ENCODE measurements around the gene ARSJ.
"Not testable (repeated sequence)": the region's sequence is repeated elsewhere in the genome, so short reads cannot be mapped to it uniquely, and the experiment has no call there.

ARSJ gene

GRCh38 chr4:114012749-114013148 lies 33.3 kb upstream of the ARSJ start:
- Histone ChIP-seq H3K36me3 (ENCODE audit: control insufficient read depth, insufficient read depth, low read length) (no peaks in the 10 kb centered on the region), H3K4me3 (ENCODE audit: low read depth, low read length) (no peak overlapping the region), H3K9ac (ENCODE audit: low read depth, low read length) (no peak overlapping the region), H3K4me1 (ENCODE audit: control insufficient read depth, insufficient read depth, low read length) (no peaks in the 10 kb centered on the region), H3K9me3 (ENCODE audit: control insufficient read depth, insufficient read depth, low read length) (no peaks in the 10 kb centered on the region), H3K27me3 (ENCODE audit: control insufficient read depth, insufficient read depth, low read length) (no peaks in the 10 kb centered on the region)

GRCh38 chr4:114005569-114006442 lies 26.4 kb upstream of the ARSJ start:
- no peak overlapping the region for H3K4me3 ChIP-seq (ENCODE audit: low read depth, low read length)
- no peaks in the 10 kb centered on the region for H3K9me3 ChIP-seq (ENCODE audit: control insufficient read depth, insufficient read depth, low read length)
- H3K36me3 ChIP-seq (ENCODE audit: control insufficient read depth, insufficient read depth, low read length) = no peaks in the 10 kb centered on the region
- H3K27me3 ChIP-seq (ENCODE audit: control insufficient read depth, insufficient read depth, low read length) = no peaks in the 10 kb centered on the region
- H3K9ac ChIP-seq (ENCODE audit: low read depth, low read length) = no peak overlapping the region
- peaks cover 13% of the 10 kb centered on the region for H3K4me1 ChIP-seq (ENCODE audit: control insufficient read depth, insufficient read depth, low read length)

- H3K4me3 ChIP-seq (ENCODE audit: low read depth, low read length); H3K9ac ChIP-seq (ENCODE audit: low read depth, low read length); H3K9me3 ChIP-seq (ENCODE audit: control insufficient read depth, insufficient read depth, low read length); H3K27me3 ChIP-seq (ENCODE audit: control insufficient read depth, insufficient read depth, low read length); H3K36me3 ChIP-seq (ENCODE audit: control insufficient read depth, insufficient read depth, low read length): not testable (repeated sequence)
- peaks cover 13% of the 10 kb centered on the region for H3K4me1 ChIP-seq (ENCODE audit: control insufficient read depth, insufficient read depth, low read length)
Measured at GRCh38 chr4:114004483-114005226, 25.2 kb upstream of the ARSJ start.

- Histone ChIP-seq H3K27me3 (ENCODE audit: control insufficient read depth, insufficient read depth, low read length) (no peaks in the 10 kb centered on the region), H3K4me3 (ENCODE audit: low read depth, low read length) (no peak overlapping the region), H3K4me1 (ENCODE audit: control insufficient read depth, insufficient read depth, low read length) (peaks cover 10% of the 10 kb centered on the region), H3K9ac (ENCODE audit: low read depth, low read length) (no peak overlapping the region), H3K36me3 (ENCODE audit: control insufficient read depth, insufficient read depth, low read length) (no peaks in the 10 kb centered on the region), H3K9me3 (ENCODE audit: control insufficient read depth, insufficient read depth, low read length) (no peaks in the 10 kb centered on the region)
Measured at GRCh38 chr4:113998531-113998930, 19.1 kb upstream of the ARSJ start.

- no peak overlapping the region for H3K4me3 ChIP-seq (ENCODE audit: low read depth, low read length)
- no peaks in the 10 kb centered on the region for H3K27me3 ChIP-seq (ENCODE audit: control insufficient read depth, insufficient read depth, low read length)
- H3K4me1 ChIP-seq (ENCODE audit: control insufficient read depth, insufficient read depth, low read length) = peaks cover 10% of the 10 kb centered on the region
- H3K9ac ChIP-seq (ENCODE audit: low read depth, low read length) = no peak overlapping the region
- H3K36me3 ChIP-seq (ENCODE audit: control insufficient read depth, insufficient read depth, low read length) = no peaks in the 10 kb centered on the region
- H3K9me3 ChIP-seq (ENCODE audit: control insufficient read depth, insufficient read depth, low read length) = no peaks in the 10 kb centered on the region
Measured at GRCh38 chr4:113998079-113998478, 18.6 kb upstream of the ARSJ start.

- no peaks in the 10 kb centered on the region for H3K27me3 ChIP-seq (ENCODE audit: control insufficient read depth, insufficient read depth, low read length)
- H3K36me3 ChIP-seq (ENCODE audit: control insufficient read depth, insufficient read depth, low read length) = no peaks in the 10 kb centered on the region
- H3K4me3 ChIP-seq (ENCODE audit: low read depth, low read length) = no peak overlapping the region
- H3K9me3 ChIP-seq (ENCODE audit: control insufficient read depth, insufficient read depth, low read length) = no peaks in the 10 kb centered on the region
- H3K4me1 ChIP-seq (ENCODE audit: control insufficient read depth, insufficient read depth, low read length) = peaks cover 10% of the 10 kb centered on the region
- H3K9ac ChIP-seq (ENCODE audit: low read depth, low read length) = no peak overlapping the region
Measured at GRCh38 chr4:113997206-113997605, 17.8 kb upstream of the ARSJ start.

- Histone ChIP-seq H3K4me3 (ENCODE audit: low read depth, low read length) (no peak overlapping the region), H3K4me1 (ENCODE audit: control insufficient read depth, insufficient read depth, low read length) (peaks cover 10% of the 10 kb centered on the region), H3K36me3 (ENCODE audit: control insufficient read depth, insufficient read depth, low read length) (no peaks in the 10 kb centered on the region), H3K9ac (ENCODE audit: low read depth, low read length) (no peak overlapping the region), H3K27me3 (ENCODE audit: control insufficient read depth, insufficient read depth, low read length) (no peaks in the 10 kb centered on the region), H3K9me3 (ENCODE audit: control insufficient read depth, insufficient read depth, low read length) (no peaks in the 10 kb centered on the region)
Measured at GRCh38 chr4:113996599-113997177, 17.2 kb upstream of the ARSJ start.

- no peaks in the 10 kb centered on the region for H3K27me3 ChIP-seq (ENCODE audit: control insufficient read depth, insufficient read depth, low read length)
- H3K9ac ChIP-seq (ENCODE audit: low read depth, low read length) = no peak overlapping the region
- H3K36me3 ChIP-seq (ENCODE audit: control insufficient read depth, insufficient read depth, low read length) = no peaks in the 10 kb centered on the region
- H3K4me1 ChIP-seq (ENCODE audit: control insufficient read depth, insufficient read depth, low read length) = peaks cover 10% of the 10 kb centered on the region
- H3K9me3 ChIP-seq (ENCODE audit: control insufficient read depth, insufficient read depth, low read length) = no peaks in the 10 kb centered on the region
- no peak overlapping the region for H3K4me3 ChIP-seq (ENCODE audit: low read depth, low read length)
Measured at GRCh38 chr4:113993887-113994286, 14.4 kb upstream of the ARSJ start.

- Histone ChIP-seq H3K4me1 (ENCODE audit: control insufficient read depth, insufficient read depth, low read length) (no peaks in the 10 kb centered on the region), H3K9me3 (ENCODE audit: control insufficient read depth, insufficient read depth, low read length) (no peaks in the 10 kb centered on the region), H3K4me3 (ENCODE audit: low read depth, low read length) (no peak overlapping the region), H3K9ac (ENCODE audit: low read depth, low read length) (no peak overlapping the region), H3K27me3 (ENCODE audit: control insufficient read depth, insufficient read depth, low read length) (no peaks in the 10 kb centered on the region), H3K36me3 (ENCODE audit: control insufficient read depth, insufficient read depth, low read length) (no peaks in the 10 kb centered on the region)
Measured at GRCh38 chr4:113990886-113991285, 11.4 kb upstream of the ARSJ start.

GRCh38 chr4:113987382-113987941 lies 8.0 kb upstream of the ARSJ start:
- no peaks in the 10 kb centered on the region for H3K36me3 ChIP-seq (ENCODE audit: control insufficient read depth, insufficient read depth, low read length)
- no peaks in the 10 kb centered on the region for H3K27me3 ChIP-seq (ENCODE audit: control insufficient read depth, insufficient read depth, low read length)
- no peaks in the 10 kb centered on the region for H3K9me3 ChIP-seq (ENCODE audit: control insufficient read depth, insufficient read depth, low read length)
- H3K4me3 ChIP-seq (ENCODE audit: low read depth, low read length) = no peak overlapping the region
- H3K9ac ChIP-seq (ENCODE audit: low read depth, low read length) = no peak overlapping the region
- no peaks in the 10 kb centered on the region for H3K4me1 ChIP-seq (ENCODE audit: control insufficient read depth, insufficient read depth, low read length)

- H3K4me1 ChIP-seq (ENCODE audit: control insufficient read depth, insufficient read depth, low read length) = peaks cover 6% of the 10 kb centered on the region
- no peaks in the 10 kb centered on the region for H3K9me3 ChIP-seq (ENCODE audit: control insufficient read depth, insufficient read depth, low read length)
- peaks cover 20% of the 10 kb centered on the region for H3K27me3 ChIP-seq (ENCODE audit: control insufficient read depth, insufficient read depth, low read length)
- no peaks in the 10 kb centered on the region for H3K36me3 ChIP-seq (ENCODE audit: control insufficient read depth, insufficient read depth, low read length)
- no peak overlapping the region for H3K4me3 ChIP-seq (ENCODE audit: low read depth, low read length)
- H3K9ac ChIP-seq (ENCODE audit: low read depth, low read length) = no peak overlapping the region
Measured at GRCh38 chr4:113982181-113982580, 2.7 kb upstream of the ARSJ start.

All from iPS-15b (cell line).